HG03196 (cell line): ENCODE results near the gene CLDN6.

Experiments used
- ATAC-seq: cut with Tn5 transposase; IDR thresholded peaks from one replicate; pipeline ENCODE4 v1.9.1; 2021; ENCODE audit not compliant: unreplicated experiment

Gene CLDN6

GRCh38 chr16:3029491-3030221, 11.7 kb upstream of the CLDN6 start:
- ATAC-seq: no peak

- ATAC-seq: no peak
Measured at GRCh38 chr16:3028716-3029319, 10.8 kb upstream of the CLDN6 start.

- ATAC-seq: peak; percentile 23
Measured at GRCh38 chr16:3027983-3028715, 10.2 kb upstream of the CLDN6 start.

- no peak for ATAC-seq
Measured at GRCh38 chr16:3027489-3027795, 9.5 kb upstream of the CLDN6 start.

GRCh38 chr16:3026609-3027488, 8.9 kb upstream of the CLDN6 start:
- no peak for ATAC-seq

GRCh38 chr16:3026003-3026378, 8.0 kb upstream of the CLDN6 start:
- no peak for ATAC-seq

- no peak for ATAC-seq
Measured at GRCh38 chr16:3025032-3026002, 7.3 kb upstream of the CLDN6 start.

- ATAC-seq: peak; percentile 65
Measured at GRCh38 chr16:3023669-3024478, 5.9 kb upstream of the CLDN6 start, which contains the start of the genes HCFC1R1 and THOC6. HCFC1R1 (minus strand) TSS chr16:3023942; CDS start chr16:3023941, 1 bp downstream. THOC6 (plus strand) TSS chr16:3024035; CDS start chr16:3024327, 292 bp downstream.

GRCh38 chr16:3023415-3023668, 5.4 kb upstream of the CLDN6 start:
- peak; percentile 2 for ATAC-seq

- ATAC-seq: no peak
Measured at GRCh38 chr16:3022684-3023414, 4.9 kb upstream of the CLDN6 start.

GRCh38 chr16:3022208-3022683, 4.3 kb upstream of the CLDN6 start:
- no peak for ATAC-seq

GRCh38 chr16:3021449-3022207, 3.6 kb upstream of the CLDN6 start:
- ATAC-seq: no peak

GRCh38 chr16:3020604-3021448, 2.8 kb upstream of the CLDN6 start:
- ATAC-seq: no peak

GRCh38 chr16:3020247-3020603, 2.2 kb upstream of the CLDN6 start, which contains the start of gene TNFRSF12A:
TNFRSF12A (plus strand) TSS chr16:3020368; CDS start chr16:3020398, 30 bp downstream.
- ATAC-seq: no peak

- no peak for ATAC-seq
Measured at GRCh38 chr16:3019594-3020246, 1.7 kb upstream of the CLDN6 start.

GRCh38 chr16:3017344-3017743, 639 bp downstream of the CLDN6 start:
- ATAC-seq: no peak
